ENCODE results near the gene ADGRE1. TPM values are rescaled to one million over a fixed set of nuclear protein-coding genes. Genes with fewer than 3 reads are reported as not detected.

Gene ADGRE1
- polyA plus RNA-seq, 1 donor (not counting 4 experiments of a cell fraction or from before 2014, with no cell fraction given), result not detected

GRCh38 chr19:6853868-6854267, 33.5 kb upstream of the ADGRE1 start:
- no peak overlapping the region for H2AFZ ChIP-seq (ENCODE audit: control insufficient read depth, low read length)
- no peak overlapping the region for H3K4me3 ChIP-seq (ENCODE audit: control insufficient read depth in 2 of 3, extremely low read depth in 1 of 3, insufficient read depth in 2 of 3, low read depth in 1 of 3, low read length in 3 of 3)
- no peak overlapping the region for H3K4me2 ChIP-seq (ENCODE audit: control insufficient read depth, extremely low read depth, insufficient read depth, low read depth, low read length)
- DNase-seq (ENCODE audit: low read depth, low spot score), result no peak
- H3K36me3 ChIP-seq (ENCODE audit: control insufficient read depth in 2 of 2, extremely low read depth in 1 of 2, insufficient read depth in 2 of 2, low read length in 2 of 2), result no peaks in the 10 kb centered on the region
- dilution Hi-C loops (cut with MboI; ENCODE audit: extremely low pct_ligation_motif_present, low sequenced_read_pairs), result no loop called here
- no peaks in the 10 kb centered on the region for H3K79me2 ChIP-seq (ENCODE audit: control insufficient read depth, insufficient read depth, low read length)
- FAIRE-seq, result no peak
- H3K9me1 ChIP-seq (ENCODE audit: control insufficient read depth, extremely low read depth, insufficient read depth, low read length), result no peaks in the 10 kb centered on the region
- H3K9ac ChIP-seq (ENCODE audit: control insufficient read depth, extremely low read depth, insufficient read depth, low read length), result no peak overlapping the region
- H4K20me1 ChIP-seq (ENCODE audit: control insufficient read depth, extremely low read depth, insufficient read depth, low read length), result no peaks in the 10 kb centered on the region
- peaks cover 4% of the 10 kb centered on the region for H3K27me3 ChIP-seq (ENCODE audit: control insufficient read depth, extremely low read depth, insufficient read depth, low read length)
- TF ChIP-seq EZH2 (IDR thresholded peaks at IDR 0.05; ENCODE audit: low read length) (no peak), CTCF (optimal IDR thresholded peaks at IDR 0.05 in 1 of 3, IDR thresholded peaks at IDR 0.05 in 1 of 3, conservative IDR thresholded peaks at IDR 0.05 in 1 of 3; ENCODE audit: extremely low read depth in 1 of 3, insufficient read depth in 2 of 3, low read length in 3 of 3) (no peak)
- no peaks in the 10 kb centered on the region for H3K9me3 ChIP-seq (ENCODE audit: control insufficient read depth, low read depth, low read length)
- H3K4me1 ChIP-seq (ENCODE audit: control insufficient read depth, extremely low read depth, insufficient read depth, low read length), result no peaks in the 10 kb centered on the region
- no peak overlapping the region for H3K27ac ChIP-seq (ENCODE audit: control insufficient read depth, insufficient read depth, low read length)

- Histone ChIP-seq H2AFZ (ENCODE audit: control insufficient read depth, low read length) (no peak overlapping the region), H3K27ac (ENCODE audit: control insufficient read depth, insufficient read depth, low read length) (no peak overlapping the region), H3K9me1 (ENCODE audit: control insufficient read depth, extremely low read depth, insufficient read depth, low read length) (no peaks in the 10 kb centered on the region), H3K4me3 (ENCODE audit: control insufficient read depth in 2 of 3, extremely low read depth in 1 of 3, insufficient read depth in 2 of 3, low read depth in 1 of 3, low read length in 3 of 3) (no peak overlapping the region), H3K9ac (ENCODE audit: control insufficient read depth, extremely low read depth, insufficient read depth, low read length) (no peak overlapping the region), H4K20me1 (ENCODE audit: control insufficient read depth, extremely low read depth, insufficient read depth, low read length) (no peaks in the 10 kb centered on the region), H3K4me1 (ENCODE audit: control insufficient read depth, extremely low read depth, insufficient read depth, low read length) (no peaks in the 10 kb centered on the region), H3K4me2 (ENCODE audit: control insufficient read depth, extremely low read depth, insufficient read depth, low read depth, low read length) (no peak overlapping the region), H3K79me2 (ENCODE audit: control insufficient read depth, insufficient read depth, low read length) (no peaks in the 10 kb centered on the region), H3K27me3 (ENCODE audit: control insufficient read depth, extremely low read depth, insufficient read depth, low read length) (peaks cover 4% of the 10 kb centered on the region), H3K9me3 (ENCODE audit: control insufficient read depth, low read depth, low read length) (no peaks in the 10 kb centered on the region), H3K36me3 (ENCODE audit: control insufficient read depth in 2 of 2, extremely low read depth in 1 of 2, insufficient read depth in 2 of 2, low read length in 2 of 2) (no peaks in the 10 kb centered on the region)
- DNase-seq (ENCODE audit: low read depth, low spot score) (no peak), FAIRE-seq (no peak)
- dilution Hi-C loops (cut with MboI; ENCODE audit: extremely low pct_ligation_motif_present, low sequenced_read_pairs), result no loop called here
- no peak for TF ChIP-seq CTCF (optimal IDR thresholded peaks at IDR 0.05 in 1 of 3, IDR thresholded peaks at IDR 0.05 in 1 of 3, conservative IDR thresholded peaks at IDR 0.05 in 1 of 3; ENCODE audit: extremely low read depth in 1 of 3, insufficient read depth in 2 of 3, low read length in 3 of 3)
These were observed 32.6 kb upstream of the ADGRE1 start for GRCh38 chr19:6854758-6855157.

Data from keratinocyte (primary cell).